OCI-LY1 (cell line): ENCODE data around the gene TRIM26.

Experiments
- H2AFZ ChIP-seq: fragments of 200-600 bp; sonication (generic), shearing (Covaris generic); 2 replicates; pipeline ENCODE4 v1.6.0; 2014; ENCODE audit warnings: antibody characterized with exemption, mild to moderate bottlenecking, low read length
- H3F3A ChIP-seq: fragments of 200-600 bp; sonication (generic), shearing (Covaris generic); 2 replicates; pipeline ENCODE4 v1.6.0; 2014; ENCODE audit warnings: mild to moderate bottlenecking, antibody characterized with exemption, low read length, moderate library complexity; ENCODE audit not compliant: insufficient read depth
- H3K27ac ChIP-seq: fragments of 200-600 bp; sonication (generic); 2 replicates; pipeline ENCODE4 v1.5.1; 2014; ENCODE audit warnings: low read length, mixed run types, mild to moderate bottlenecking, low read depth; ENCODE audit not compliant: poor library complexity, severe bottlenecking
- H3K27me3 ChIP-seq: fragments of 200-600 bp; sonication (generic); 2 replicates; pipeline ENCODE4 v1.6.0; 2014; ENCODE audit warnings: antibody characterized with exemption, mild to moderate bottlenecking, low read length, moderate library complexity; ENCODE audit not compliant: insufficient read depth
- H3K36me3 ChIP-seq: fragments of 200-600 bp; sonication (generic); 2 replicates; pipeline ENCODE4 v1.6.1; 2014; ENCODE audit warnings: mild to moderate bottlenecking, antibody characterized with exemption, low read length, moderate library complexity, mixed read lengths; ENCODE audit not compliant: insufficient read depth
- H3K4me1 ChIP-seq: fragments of 200-600 bp; sonication (generic); 2 replicates; pipeline ENCODE4 v1.5.1; 2014; ENCODE audit warnings: mild to moderate bottlenecking, low read length, moderate library complexity; ENCODE audit not compliant: insufficient read depth, severe bottlenecking
- H3K4me2 ChIP-seq: fragments of 200-600 bp; sonication (generic), shearing (Covaris generic); 2 replicates; pipeline ENCODE4 v1.6.1; 2014; ENCODE audit warnings: low read length
- H3K4me3 ChIP-seq: fragments of 200-600 bp; sonication (generic); 2 replicates; pipeline ENCODE4 v1.5.1; 2014; ENCODE audit warnings: low read length, low read depth, mild to moderate bottlenecking, mixed read lengths; ENCODE audit not compliant: poor library complexity, severe bottlenecking
- H3K79me2 ChIP-seq: fragments of 200-600 bp; shearing (Covaris generic); 2 replicates; pipeline ENCODE4 v1.6.1; 2016; ENCODE audit warnings: mixed run types, low read length, mixed read lengths; ENCODE audit not compliant: insufficient read depth
- H3K9ac ChIP-seq: fragments of 200-600 bp; sonication (generic), shearing (Covaris generic); 2 replicates; pipeline ENCODE4 v1.6.1; 2014; ENCODE audit warnings: mild to moderate bottlenecking, low read length, mixed read lengths
- H3K9me2 ChIP-seq: fragments of 200-600 bp; sonication (generic), shearing (Covaris generic); 2 replicates; pipeline ENCODE4 v1.6.1; 2014; ENCODE audit warnings: low read depth, mild to moderate bottlenecking, low read length, mixed read lengths
- H3K9me3 ChIP-seq: fragments of 200-600 bp; shearing (Covaris generic); 2 replicates; pipeline ENCODE4 v1.6.1; 2014; ENCODE audit warnings: low read length, mixed read lengths
- H4K20me1 ChIP-seq: fragments of 200-600 bp; sonication (generic), shearing (Covaris generic); 2 replicates; pipeline ENCODE4 v1.6.0; 2016; ENCODE audit warnings: mild to moderate bottlenecking, low read length; ENCODE audit not compliant: insufficient read depth
- CTCF ChIP-seq: fragments of 200-600 bp; sonication (generic), shearing (Covaris generic); IDR thresholded peaks from 2 replicates; pipeline ENCODE4 v1.5.1; 2017; ENCODE audit warnings: mild to moderate bottlenecking, antibody characterized with exemption, low read length, moderate library complexity, mixed read lengths
- EZH2 ChIP-seq: fragments of 200-600 bp; sonication (generic), shearing (Covaris generic); IDR thresholded peaks from 2 replicates; pipeline ENCODE4 v1.8.0; 2017; ENCODE audit warnings: borderline replicate concordance, mixed run types, mild to moderate bottlenecking, antibody characterized with exemption, low read length, moderate library complexity, mixed read lengths

Gene TRIM26

GRCh38 chr6:30156262-30156599 lies 57.0 kb downstream of the TRIM26 start:
- Histone ChIP-seq H3K79me2 (no peaks in the 10 kb centered on the region), H3K36me3 (no peaks in the 10 kb centered on the region), H3F3A (no peaks in the 10 kb centered on the region), H3K4me2 (no peak overlapping the region), H3K9ac (no peak overlapping the region), H2AFZ (no peak overlapping the region), H4K20me1 (no peaks in the 10 kb centered on the region), H3K4me3 (no peak overlapping the region), H3K9me3 (no peaks in the 10 kb centered on the region), H3K27me3 (peaks cover 4% of the 10 kb centered on the region), H3K9me2 (no peaks in the 10 kb centered on the region), H3K27ac (no peak overlapping the region), H3K4me1 (no peaks in the 10 kb centered on the region)
- TF ChIP-seq CTCF = no peak
- no peak for TF ChIP-seq EZH2

- Histone ChIP-seq H3K27me3 (peaks cover 4% of the 10 kb centered on the region), H2AFZ (no peak overlapping the region), H3K9me2 (no peaks in the 10 kb centered on the region), H3K9me3 (no peaks in the 10 kb centered on the region), H3K27ac (no peak overlapping the region), H3K4me2 (no peak overlapping the region), H3K4me1 (no peaks in the 10 kb centered on the region), H3K36me3 (no peaks in the 10 kb centered on the region), H3K4me3 (no peak overlapping the region), H3K9ac (no peak overlapping the region), H4K20me1 (no peaks in the 10 kb centered on the region), H3F3A (no peaks in the 10 kb centered on the region), H3K79me2 (no peaks in the 10 kb centered on the region)
- TF ChIP-seq EZH2 = no peak
- TF ChIP-seq CTCF = no peak
Observed at GRCh38 chr6:30155520-30156261, 57.5 kb downstream of the TRIM26 start.

- Histone ChIP-seq H2AFZ (no peak overlapping the region), H3K27me3 (peaks cover 4% of the 10 kb centered on the region), H3K9me3 (no peaks in the 10 kb centered on the region), H3K4me2 (no peak overlapping the region), H3K9me2 (no peaks in the 10 kb centered on the region), H3K9ac (no peak overlapping the region), H3F3A (no peaks in the 10 kb centered on the region), H3K79me2 (no peaks in the 10 kb centered on the region), H3K4me1 (no peaks in the 10 kb centered on the region), H4K20me1 (no peaks in the 10 kb centered on the region), H3K36me3 (no peaks in the 10 kb centered on the region), H3K27ac (no peak overlapping the region), H3K4me3 (no peak overlapping the region)
- TF ChIP-seq EZH2 = no peak
- TF ChIP-seq CTCF = no peak
Observed at GRCh38 chr6:30154709-30155519, 58.3 kb downstream of the TRIM26 start.
